ENCODE measurements around the gene CFAP53. TPM values are rescaled to one million over a fixed set of nuclear protein-coding genes. Genes with fewer than 3 reads are reported as not detected.
A peak's percentile ranks its signal among the peaks of the same experiment; 100 is the strongest.

The CFAP53 gene
- total RNA-seq, 1 donor from 2014 or later, result 1.2 TPM

GRCh38 chr18:50288348-50289107, 22.2 kb upstream of the CFAP53 start:
- FAIRE-seq (peak; percentile 87), DNase-seq (ENCODE audit: low spot score in 2 of 2) (peak in 1 of 2 donors; percentile 40)

DNA sequence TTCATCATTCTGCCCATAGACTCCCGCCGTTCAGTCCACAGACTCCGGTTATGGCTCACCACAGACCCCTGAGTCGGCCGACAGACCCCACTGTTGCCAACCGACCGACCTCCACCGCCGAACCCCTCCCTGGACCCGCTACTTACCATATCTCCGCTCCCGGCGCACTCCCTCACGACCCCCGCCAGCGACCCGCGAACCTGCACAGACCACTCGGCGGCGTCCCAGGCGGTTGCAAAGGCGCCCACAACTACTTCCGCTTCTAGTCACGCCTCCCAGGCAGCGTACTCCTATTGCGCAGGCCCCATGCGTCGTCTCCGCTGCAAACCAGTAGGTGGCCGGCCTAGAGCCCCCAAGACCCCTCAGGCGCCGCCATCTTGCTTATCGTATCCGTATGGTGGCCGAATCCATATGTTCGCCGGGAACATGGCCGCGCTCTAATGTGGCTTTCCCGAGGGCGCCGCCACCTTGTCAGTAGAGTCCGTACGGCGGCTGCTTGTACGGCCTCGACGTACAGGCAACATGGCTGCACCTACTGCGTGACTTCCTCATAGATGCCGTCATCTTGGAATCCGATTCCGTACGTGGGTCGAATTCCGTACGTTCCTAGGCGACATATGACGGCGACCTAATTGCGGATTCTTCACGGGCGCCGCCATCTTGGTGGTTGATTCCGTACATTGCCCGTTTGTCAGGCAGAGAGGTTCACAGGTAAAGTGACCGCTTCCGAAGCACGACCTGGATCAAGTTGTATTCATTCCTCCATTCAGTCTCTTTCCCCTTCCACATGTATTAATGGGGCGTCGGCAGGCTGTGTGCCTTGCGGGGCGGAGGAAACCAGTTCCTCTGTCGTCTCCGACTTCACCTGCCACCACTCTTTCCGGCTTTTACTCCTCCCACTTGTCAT, 21.4 kb upstream of the CFAP53 start, which contains the start of gene CXXC1:
TSS of gene CXXC1 (minus strand) at position 252 of the 907 bp plus-strand sequence. CDS start at position 149, 103 bp downstream.
- DNase-seq (ENCODE audit: low spot score in 2 of 2) (peak; percentile 89 to 91), FAIRE-seq (peak; percentile 96)

- DNase-seq (ENCODE audit: low spot score in 2 of 2), result no peak
- no peak for FAIRE-seq
Observed at GRCh38 chr18:50287028-50287440, 20.7 kb upstream of the CFAP53 start.

DNA sequence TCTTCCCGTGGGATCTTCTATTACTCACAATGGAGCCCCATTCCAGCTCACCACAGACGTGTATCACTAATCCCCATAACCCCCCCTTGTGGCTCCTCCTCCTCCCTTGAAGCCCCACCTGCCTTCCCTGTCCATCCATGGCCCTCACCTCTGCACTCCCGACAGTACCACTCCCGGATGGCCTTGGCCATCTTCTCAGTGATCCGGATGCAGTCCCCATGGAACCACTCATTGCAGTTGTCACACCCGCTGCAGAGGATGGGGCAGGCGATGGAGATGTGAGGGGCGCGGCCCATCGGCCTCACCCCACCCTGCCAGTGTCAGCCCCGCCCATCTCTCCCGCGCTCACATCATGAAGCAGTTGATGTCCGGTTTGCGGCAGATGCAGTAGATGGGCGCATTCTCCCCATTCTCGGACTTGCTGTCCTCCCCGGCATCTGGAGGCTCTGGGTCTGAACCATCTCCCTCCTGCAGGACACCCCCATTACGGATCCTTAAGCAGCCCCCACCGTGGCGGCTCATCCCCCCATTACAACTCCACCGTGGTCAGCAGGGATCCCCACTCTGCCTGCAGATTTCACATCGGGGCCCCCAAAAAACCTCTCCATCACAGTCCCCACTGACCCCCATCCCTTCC, 20.2 kb upstream of the CFAP53 start:
- no peak for DNase-seq (ENCODE audit: low spot score in 2 of 2)
- no peak for FAIRE-seq

GRCh38 chr18:50285631-50286321, 19.5 kb upstream of the CFAP53 start:
- DNase-seq (ENCODE audit: low spot score in 2 of 2) (no peak), FAIRE-seq (no peak)

DNA sequence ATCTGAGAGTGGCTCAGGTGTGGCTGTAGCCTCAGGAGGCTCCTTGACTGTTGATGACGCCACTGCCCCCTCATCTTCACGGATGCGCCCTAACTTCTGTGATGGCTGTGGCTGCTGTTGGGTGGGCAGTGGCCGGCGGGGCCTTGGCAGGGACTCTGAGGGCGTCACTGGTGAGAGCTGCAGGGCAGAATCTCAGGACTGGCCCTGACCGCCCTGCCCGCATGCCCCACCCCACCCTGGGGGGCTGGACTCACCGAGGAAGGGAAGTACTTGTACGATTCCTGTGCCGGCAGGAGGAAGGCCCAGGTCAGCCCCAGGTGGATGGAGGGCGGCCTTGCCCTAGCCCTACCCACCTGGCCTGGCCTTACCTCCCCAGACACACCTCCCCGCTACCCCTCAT, 18.8 kb upstream of the CFAP53 start:
- no peak for DNase-seq (ENCODE audit: low spot score in 2 of 2)
- no peak for FAIRE-seq

GRCh38 chr18:50284255-50284885, 18.1 kb upstream of the CFAP53 start:
- DNase-seq (ENCODE audit: low spot score in 2 of 2) (no peak), FAIRE-seq (no peak)

GRCh38 chr18:50283469-50284209, 17.3 kb upstream of the CFAP53 start:
- no peak for DNase-seq (ENCODE audit: low spot score in 2 of 2)
- FAIRE-seq, result no peak

GRCh38 chr18:50282521-50283335, 16.4 kb upstream of the CFAP53 start:
- FAIRE-seq (no peak), DNase-seq (ENCODE audit: low spot score in 2 of 2) (no peak)

DNA sequence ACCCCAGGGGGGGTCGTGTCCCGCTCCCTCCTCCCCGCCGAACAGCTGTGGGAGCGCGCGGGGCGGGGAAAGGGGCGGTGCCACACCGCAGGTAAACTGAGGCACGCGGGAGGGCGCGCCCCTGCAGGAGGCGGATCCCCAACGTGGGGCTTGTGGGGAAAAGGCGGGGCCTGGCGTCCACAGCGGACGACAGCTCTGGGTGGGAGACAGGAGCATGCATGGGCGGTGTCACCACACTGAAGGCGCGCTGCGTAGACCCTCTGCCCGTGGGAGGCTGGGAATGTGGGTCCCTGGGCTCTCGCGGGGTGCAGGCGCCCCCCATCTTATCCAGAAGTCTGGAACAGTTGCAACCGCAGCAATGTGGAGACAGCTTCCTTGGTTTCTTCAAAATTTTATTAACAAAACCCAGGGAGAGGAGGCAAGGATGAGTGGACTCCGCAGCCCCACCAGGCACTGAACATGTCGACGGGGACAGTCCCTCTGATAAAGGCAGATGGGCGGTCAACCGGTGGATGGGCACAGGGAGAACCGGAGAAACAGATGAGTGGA, 15.8 kb upstream of the CFAP53 start:
- FAIRE-seq, result no peak
- DNase-seq (ENCODE audit: low spot score in 2 of 2), result no peak

DNA sequence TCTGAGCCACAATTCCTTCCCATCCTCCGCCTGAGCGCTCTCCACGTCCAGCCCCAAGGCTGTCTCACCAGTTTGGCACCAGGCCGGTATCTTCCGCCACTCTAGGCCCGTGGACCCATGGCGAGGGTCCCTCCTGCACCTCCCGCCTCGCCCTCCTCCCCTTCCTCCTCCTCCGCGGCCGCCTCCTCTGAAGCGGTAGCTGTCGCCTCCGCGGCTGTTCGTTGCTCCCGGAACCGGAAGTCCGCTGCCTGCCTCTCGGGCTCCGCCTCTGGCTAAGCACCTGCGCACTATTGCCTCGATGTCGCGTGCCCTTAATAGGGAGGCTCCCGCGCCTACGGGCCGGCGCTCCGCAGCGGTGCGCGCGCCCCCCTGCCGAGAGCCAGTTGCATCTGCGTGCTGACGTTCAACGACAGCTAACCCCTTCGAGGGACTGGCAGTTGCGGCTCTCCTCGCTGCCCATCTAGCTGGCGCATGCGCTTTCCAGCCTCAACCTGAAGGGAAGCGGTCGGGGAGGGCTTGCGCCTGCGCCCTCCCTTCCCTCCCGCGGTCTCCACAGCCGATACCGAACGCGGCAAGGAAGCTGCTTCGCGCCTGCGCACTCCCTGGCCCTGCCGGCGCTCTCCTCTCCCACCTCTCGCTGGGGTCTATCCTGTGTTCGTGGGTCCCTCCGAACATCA, 15.1 kb upstream of the CFAP53 start, which contains the start of gene MBD1:
TSS of gene MBD1 (minus strand) at position 229 of the 677 bp plus-strand sequence. CDS start 1,531 bp downstream, outside the sequence.
- FAIRE-seq (peak; percentile 34), DNase-seq (ENCODE audit: low spot score in 2 of 2) (peak; percentile 93 to 96)

GRCh38 chr18:50280707-50281294, 14.5 kb upstream of the CFAP53 start:
- no peak for DNase-seq (ENCODE audit: low spot score in 2 of 2)
- no peak for FAIRE-seq

- DNase-seq (ENCODE audit: low spot score in 2 of 2) (no peak), FAIRE-seq (no peak)
Observed at GRCh38 chr18:50279752-50280151, 13.5 kb upstream of the CFAP53 start.

DNA sequence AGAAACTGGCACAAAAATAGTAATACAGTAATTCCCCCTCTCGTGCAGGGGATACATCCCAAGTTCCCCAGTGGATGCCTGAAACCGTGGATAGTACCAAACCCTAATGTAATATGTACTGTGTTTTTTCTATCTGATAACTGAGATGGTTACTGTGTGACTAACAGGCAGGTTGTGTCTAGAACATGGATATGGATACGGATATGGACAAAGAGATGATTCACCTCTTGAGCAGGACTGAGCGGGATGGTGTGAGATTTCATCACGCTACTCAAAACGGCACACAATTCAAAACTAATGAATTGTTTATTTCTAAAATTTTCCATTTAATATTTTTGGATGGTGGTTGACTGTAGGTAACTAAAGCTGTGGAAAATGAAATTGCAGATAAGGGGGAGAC, 11.6 kb upstream of the CFAP53 start:
- FAIRE-seq, result no peak

DNA sequence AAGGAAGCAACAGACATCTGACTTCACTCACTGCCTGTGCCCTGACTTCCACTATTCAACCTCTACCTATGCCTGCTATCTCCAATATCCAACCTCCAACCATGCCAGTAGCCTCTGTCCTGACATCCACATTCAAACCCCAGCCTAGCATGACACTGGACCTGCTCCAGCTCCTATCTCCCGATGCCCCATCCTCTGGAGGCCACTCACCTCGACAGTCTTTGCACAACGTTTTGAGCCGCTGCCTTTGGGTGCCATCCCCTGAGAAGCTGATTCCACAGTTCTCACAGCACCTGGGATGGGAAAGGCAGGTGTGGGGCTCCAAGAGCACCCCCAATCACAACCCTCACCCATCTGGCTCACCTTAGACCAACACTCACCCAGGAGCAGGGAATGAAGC, 10.2 kb upstream of the CFAP53 start:
- FAIRE-seq (no peak), DNase-seq (ENCODE audit: low spot score in 2 of 2) (no peak)

More for the DNA sequence above, 11.6 kb upstream of the CFAP53 start:
- DNase-seq (ENCODE audit: low spot score in 2 of 2), result no peak

- DNase-seq (ENCODE audit: low spot score in 2 of 2) (no peak), FAIRE-seq (no peak)
Observed at GRCh38 chr18:50275503-50276036, 9.3 kb upstream of the CFAP53 start.

GRCh38 chr18:50274941-50275340, 8.6 kb upstream of the CFAP53 start:
- DNase-seq (ENCODE audit: low spot score in 2 of 2) (no peak), FAIRE-seq (no peak)

Data from frontal cortex (tissue), 4 donors.